SK-N-SH (cell line): ENCODE data around the gene METTL15. TPM values are rescaled to one million over a fixed set of nuclear protein-coding genes. Genes with fewer than 3 reads are reported as not detected.
A peak's percentile ranks its signal among the peaks of the same experiment; 100 is the strongest.

Experiments
- CTCF ChIA-PET: fragments of 300-600, 350-600 bp; formaldehyde crosslinking; extraction: SDS; loops from one replicate; lab custom pipeline; 2021; lab: Yijun Ruan, JAX
- POLR2A ChIA-PET: fragments of 350-600 bp; sonication (Branson Sonifier 250); formaldehyde crosslinking; extraction: SDS; loops from one replicate; lab custom pipeline; 2020; ENCODE audit warnings: antibody characterized with exemption, inconsistent platforms; lab: Yijun Ruan, JAX
- DNase-seq: peaks from one replicate; pipeline ENCODE4 v3.0.0; 2012
- H2AFZ ChIP-seq: fragments of 200-600 bp; sonication (generic); 2 replicates; pipeline ENCODE4 v1.8.1; 2016; ENCODE audit warnings: antibody characterized with exemption, mild to moderate bottlenecking, low read depth
- H3F3A ChIP-seq: fragments of 200-600 bp; sonication (generic); replicated peaks from 2 replicates; pipeline ENCODE3; 2016; ENCODE audit warnings: antibody characterized with exemption, mild to moderate bottlenecking; ENCODE audit not compliant: insufficient read depth
- H3K27ac ChIP-seq, 2 experiments: fragments of 200-500 bp in 1 of 2; fragments of 200-600 bp in 1 of 2; sonication (Bioruptor generic) in 1 of 2; sonication (generic), shearing (Covaris generic) in 1 of 2; 2 replicates each; pipeline versions ENCODE4 v1.5.1 to v1.6.1; 2014 to 2016; ENCODE audit warnings: low read depth in 2 of 2, inconsistent platforms in 1 of 2, low read length in 1 of 2, mild to moderate bottlenecking in 1 of 2, mixed read lengths in 1 of 2
- H3K27me3 ChIP-seq: fragments of 200-600 bp; sonication (generic), shearing (Covaris generic); 2 replicates; pipeline ENCODE4 v1.6.1; 2016; ENCODE audit warnings: mixed run types; ENCODE audit not compliant: insufficient read depth
- H3K36me3 ChIP-seq, 2 experiments: fragments of 200-500 bp in 1 of 2; fragments of 200-600 bp in 1 of 2; sonication (Bioruptor generic) in 1 of 2; sonication (generic) in 1 of 2; replicated peaks in 1 of 2; 2 replicates each; pipeline versions ENCODE3 to v1.5.1; 2014 to 2016; ENCODE audit warnings: low read length in 1 of 2, mild to moderate bottlenecking in 1 of 2; ENCODE audit not compliant: insufficient read depth in 2 of 2, control insufficient read depth in 1 of 2
- H3K4me1 ChIP-seq, 2 experiments: fragments of 200-500 bp in 1 of 2; fragments of 200-600 bp in 1 of 2; sonication (Bioruptor generic) in 1 of 2; sonication (generic), shearing (Covaris generic) in 1 of 2; 2 replicates each; pipeline versions ENCODE4 v1.5.1 to v1.6.1; 2014 to 2016; ENCODE audit warnings: low read depth in 1 of 2, low read length in 1 of 2, mixed run types in 1 of 2; ENCODE audit not compliant: insufficient read depth in 2 of 2, control insufficient read depth in 1 of 2
- H3K4me2 ChIP-seq: fragments of 200-600 bp; sonication (generic), shearing (Covaris generic); 2 replicates; pipeline ENCODE4 v1.6.1; 2017; ENCODE audit warnings: mixed run types
- H3K4me3 ChIP-seq, 2 experiments: fragments of 200-500 bp in 1 of 2; fragments of 200-600 bp in 1 of 2; sonication (Bioruptor generic) in 1 of 2; sonication (generic), shearing (Covaris generic) in 1 of 2; 2 replicates each; pipeline versions ENCODE4 v1.5.1 to v1.8.1; 2014 to 2016; ENCODE audit warnings: low read depth in 2 of 2, inconsistent platforms in 1 of 2, low read length in 1 of 2, mild to moderate bottlenecking in 1 of 2, mixed read lengths in 1 of 2, moderate library complexity in 1 of 2
- H3K79me2 ChIP-seq: fragments of 200-600 bp; sonication (generic); 2 replicates; pipeline ENCODE4 v1.8.1; 2017; ENCODE audit warnings: mild to moderate bottlenecking; ENCODE audit not compliant: insufficient read depth
- H3K9ac ChIP-seq: fragments of 200-600 bp; sonication (generic); 2 replicates; pipeline ENCODE4 v1.6.1; 2017; ENCODE audit warnings: mixed run types
- H3K9me2 ChIP-seq: fragments of 200-600 bp; sonication (generic); 2 replicates; pipeline ENCODE4 v1.6.1; 2017; ENCODE audit warnings: mixed run types
- H3K9me3 ChIP-seq: fragments of 200-600 bp; sonication (generic); 2 replicates; pipeline ENCODE4 v1.6.1; 2017; ENCODE audit warnings: mixed run types, mild to moderate bottlenecking, moderate library complexity
- H4K20me1 ChIP-seq: fragments of 200-600 bp; sonication (generic); 2 replicates; pipeline ENCODE4 v1.6.1; 2017; ENCODE audit warnings: mild to moderate bottlenecking, mixed run types; ENCODE audit not compliant: insufficient read depth
- ELF1 ChIP-seq: IDR thresholded peaks from 2 replicates; pipeline ENCODE4 v1.4.0; 2012
- EP300 ChIP-seq, 2 experiments: IDR thresholded peaks; 2 replicates each; pipeline versions ENCODE4 v1.4.0 to v1.6.1; 2012; ENCODE audit warnings: borderline replicate concordance in 1 of 2, low read depth in 1 of 2, low read length in 1 of 2
- FOSL2 ChIP-seq: IDR thresholded peaks from 2 replicates; pipeline ENCODE4 v1.4.0; 2012; ENCODE audit warnings: low read depth, mild to moderate bottlenecking, moderate library complexity, borderline replicate concordance
- FOXJ3 ChIP-seq: sonication (generic); formaldehyde crosslinking; IDR thresholded peaks from 2 replicates; pipeline ENCODE4 v1.5.1; 2020; ENCODE audit warnings: mild to moderate bottlenecking, missing genetic modification reagents
- FOXM1 ChIP-seq: IDR thresholded peaks from 2 replicates; pipeline ENCODE4 v1.4.0; 2012; ENCODE audit warnings: low read depth, mild to moderate bottlenecking
- GATA2 ChIP-seq: sonication (generic); formaldehyde crosslinking; IDR thresholded peaks from 2 replicates; pipeline ENCODE4 v1.5.0; 2020; ENCODE audit warnings: mild to moderate bottlenecking, missing genetic modification reagents
- MEF2A ChIP-seq: IDR thresholded peaks from 2 replicates; pipeline ENCODE4 v1.4.0; 2012; ENCODE audit warnings: low read depth, borderline replicate concordance
- MXI1 ChIP-seq: IDR thresholded peaks from 2 replicates; pipeline ENCODE4 v1.6.1; 2012; ENCODE audit warnings: mild to moderate bottlenecking, low read depth, low read length, improper control_type of control experiment
- NFIC ChIP-seq: IDR thresholded peaks from 2 replicates; pipeline ENCODE4 v1.4.0; 2012; ENCODE audit warnings: borderline replicate concordance
- NRF1 ChIP-seq: IDR thresholded peaks from 2 replicates; pipeline ENCODE4 v1.6.1; 2012; ENCODE audit warnings: low read depth, mild to moderate bottlenecking, low read length
- PBX3 ChIP-seq: IDR thresholded peaks from 2 replicates; pipeline ENCODE4; 2012
- RAD21 ChIP-seq: IDR thresholded peaks from 2 replicates; pipeline ENCODE4 v1.6.1; 2012; ENCODE audit warnings: mild to moderate bottlenecking, low read length
- RXRA ChIP-seq: IDR thresholded peaks from 2 replicates; pipeline ENCODE4 v1.4.0; 2012; ENCODE audit warnings: low read depth, mild to moderate bottlenecking, borderline replicate concordance
- SMC3 ChIP-seq: IDR thresholded peaks from 2 replicates; pipeline ENCODE4 v1.6.1; 2012; ENCODE audit warnings: low read depth, low read length, improper control_type of control experiment
- TAF1 ChIP-seq: IDR thresholded peaks from 2 replicates; pipeline ENCODE4 v1.6.1; 2012; ENCODE audit warnings: low read depth, mild to moderate bottlenecking, low read length, moderate library complexity, borderline replicate concordance
- TCF12 ChIP-seq: IDR thresholded peaks from 2 replicates; pipeline ENCODE4 v1.4.0; 2012
- TEAD4 ChIP-seq: IDR thresholded peaks from 2 replicates; pipeline ENCODE4 v1.4.0; 2012; ENCODE audit warnings: mild to moderate bottlenecking, borderline replicate concordance; ENCODE audit not compliant: insufficient read depth
- USF1 ChIP-seq: IDR thresholded peaks from 2 replicates; pipeline ENCODE4 v1.4.0; 2012; ENCODE audit warnings: low read depth, borderline replicate concordance
- YY1 ChIP-seq: IDR thresholded peaks from 2 replicates; pipeline ENCODE4 v1.4.0; 2012; ENCODE audit warnings: low read depth, mild to moderate bottlenecking
- ZBTB33 ChIP-seq: IDR thresholded peaks from 2 replicates; pipeline ENCODE4 v1.4.0; 2012; ENCODE audit warnings: low read depth, borderline replicate concordance
- WGBS: methylation state at CpG from one replicate; pipeline ENCODE4 v1.1.6; 2017; ENCODE audit warnings: low lambda C conversion rate; 5-methylcytosine and 5-hydroxymethylcytosine counted together
- polyA plus RNA-seq, 3 experiments: library from polyadenylated mRNA; depleted of rRNA; stranded (reverse); fragments of >200 nt; gene quantifications; 2 replicates each; pipeline ENCODE4 v1.2.3, GENCODE V29; 2012
- TF ChIP-seq, protein P1 (sequence below): fragments of 150-350 bp; IDR thresholded peaks from 2 replicates; pipeline ENCODE4 v1.6.1; 2017; ENCODE audit warnings: antibody characterized with exemption, low read length, low read depth, borderline replicate concordance
- TF ChIP-seq, protein P2 (sequence below): IDR thresholded peaks from 2 replicates; pipeline ENCODE4 v1.6.1; 2012; ENCODE audit warnings: mild to moderate bottlenecking, low read depth, low read length, moderate library complexity
- TF ChIP-seq, protein P3 (sequence below): fragments of 150-350 bp; IDR thresholded peaks from 2 replicates; pipeline ENCODE4 v1.6.1; 2016; ENCODE audit warnings: mild to moderate bottlenecking, low read depth, low read length

Gene METTL15
- polyA plus RNA-seq, 1 of the 3 experiments (the other 2 are of a cell fraction): 4.7 TPM

DNA sequence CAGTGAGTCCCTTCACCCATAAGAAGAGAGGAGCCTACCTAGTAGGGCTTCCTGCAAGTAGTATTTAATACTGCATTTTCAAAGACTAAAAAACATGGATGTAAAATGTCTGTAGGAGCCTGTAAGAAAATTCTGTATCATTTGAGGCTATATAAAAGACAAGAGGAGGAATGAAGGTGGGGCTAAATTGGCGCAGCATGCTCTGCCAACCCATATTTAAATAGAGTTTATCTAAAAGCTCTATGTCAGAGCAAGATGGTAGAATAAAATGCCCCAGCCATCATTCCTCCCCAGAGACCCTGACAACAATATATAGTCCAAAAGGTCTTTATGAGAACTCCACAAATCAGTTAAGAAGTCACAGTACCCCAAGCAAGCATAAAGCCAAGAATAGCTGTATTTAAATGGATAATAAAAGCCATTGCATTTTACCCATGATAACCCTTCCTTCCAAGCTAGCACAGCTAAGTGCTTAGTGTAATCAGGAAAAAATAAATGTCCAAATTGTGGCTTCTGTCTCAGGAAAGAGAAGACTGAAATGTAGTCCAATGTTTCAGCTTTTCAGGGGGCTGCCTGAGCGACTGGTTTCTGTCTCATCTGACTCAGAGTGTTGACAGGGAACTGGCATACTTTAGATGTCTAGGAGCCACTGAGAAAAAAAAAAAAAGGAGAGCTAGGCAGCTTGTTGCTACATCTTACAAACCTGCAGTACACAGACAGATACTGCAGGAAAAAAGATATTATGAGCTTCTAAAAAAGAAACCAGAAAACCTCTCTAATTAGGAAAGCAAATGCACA is 258.6 kb downstream of the METTL15 start:
- no peaks in the 10 kb centered on the region for H3K79me2 ChIP-seq
- H3F3A ChIP-seq: no peaks in the 10 kb centered on the region
- H3K9me3 ChIP-seq: peaks cover 11% of the 10 kb centered on the region; the same call in 1 of the 2 replicates
- H4K20me1 ChIP-seq: no peaks in the 10 kb centered on the region
- WGBS: 63% methylated on average over 2 of the region's 2 CpGs
- no peak for DNase-seq
- no peaks in the 10 kb centered on the region for H3K27me3 ChIP-seq
- no peak overlapping the region for H3K4me3 ChIP-seq
- H3K27ac ChIP-seq: no peak overlapping the region
- POLR2A ChIA-PET: no interaction called here
- no peak overlapping the region for H3K9ac ChIP-seq
- H2AFZ ChIP-seq: no peak overlapping the region
- CTCF ChIA-PET: interaction anchor here (0.6 kb wide), 1 partner anchor 381 kb away, joined by 3 read pairs; no protein-coding TSS in a partner anchor
- H3K4me1 ChIP-seq: no peaks in the 10 kb centered on the region
- H3K9me2 ChIP-seq: no peaks in the 10 kb centered on the region
- peaks cover 0 to 3% of the 10 kb centered on the region in 2 experiments for H3K36me3 ChIP-seq
- H3K4me2 ChIP-seq: no peak overlapping the region
- TF ChIP-seq NFIC (peak; percentile 64), MXI1 (no peak), GATA2 (CRISPR knock-in tag) (no peak), ZBTB33 (no peak), TCF12 (peak; percentile 95), TAF1 (no peak), RAD21 (no peak), FOSL2 (peak; percentile 41; the same call in 1 of the 2 replicates), SMC3 (no peak), USF1 (no peak), ELF1 (no peak), TEAD4 (no peak), NRF1 (no peak), EP300 (IDR thresholded peaks at IDR 0.05; ENCODE audit: borderline replicate concordance in 1 of 2, low read depth in 1 of 2, low read length in 1 of 2) (peak in 1 of 2 experiments; percentile 42; a peak in 1 of 4 replicates), FOXM1 (no peak), MEF2A (no peak), YY1 (no peak), FOXJ3 (CRISPR knock-in tag) (no peak), RXRA (no peak), PBX3 (peak; percentile 87)
- TF ChIP-seq, protein P1, sequence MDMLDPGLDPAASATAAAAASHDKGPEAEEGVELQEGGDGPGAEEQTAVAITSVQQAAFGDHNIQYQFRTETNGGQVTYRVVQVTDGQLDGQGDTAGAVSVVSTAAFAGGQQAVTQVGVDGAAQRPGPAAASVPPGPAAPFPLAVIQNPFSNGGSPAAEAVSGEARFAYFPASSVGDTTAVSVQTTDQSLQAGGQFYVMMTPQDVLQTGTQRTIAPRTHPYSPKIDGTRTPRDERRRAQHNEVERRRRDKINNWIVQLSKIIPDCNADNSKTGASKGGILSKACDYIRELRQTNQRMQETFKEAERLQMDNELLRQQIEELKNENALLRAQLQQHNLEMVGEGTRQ: no peak
- TF ChIP-seq, protein P2, sequence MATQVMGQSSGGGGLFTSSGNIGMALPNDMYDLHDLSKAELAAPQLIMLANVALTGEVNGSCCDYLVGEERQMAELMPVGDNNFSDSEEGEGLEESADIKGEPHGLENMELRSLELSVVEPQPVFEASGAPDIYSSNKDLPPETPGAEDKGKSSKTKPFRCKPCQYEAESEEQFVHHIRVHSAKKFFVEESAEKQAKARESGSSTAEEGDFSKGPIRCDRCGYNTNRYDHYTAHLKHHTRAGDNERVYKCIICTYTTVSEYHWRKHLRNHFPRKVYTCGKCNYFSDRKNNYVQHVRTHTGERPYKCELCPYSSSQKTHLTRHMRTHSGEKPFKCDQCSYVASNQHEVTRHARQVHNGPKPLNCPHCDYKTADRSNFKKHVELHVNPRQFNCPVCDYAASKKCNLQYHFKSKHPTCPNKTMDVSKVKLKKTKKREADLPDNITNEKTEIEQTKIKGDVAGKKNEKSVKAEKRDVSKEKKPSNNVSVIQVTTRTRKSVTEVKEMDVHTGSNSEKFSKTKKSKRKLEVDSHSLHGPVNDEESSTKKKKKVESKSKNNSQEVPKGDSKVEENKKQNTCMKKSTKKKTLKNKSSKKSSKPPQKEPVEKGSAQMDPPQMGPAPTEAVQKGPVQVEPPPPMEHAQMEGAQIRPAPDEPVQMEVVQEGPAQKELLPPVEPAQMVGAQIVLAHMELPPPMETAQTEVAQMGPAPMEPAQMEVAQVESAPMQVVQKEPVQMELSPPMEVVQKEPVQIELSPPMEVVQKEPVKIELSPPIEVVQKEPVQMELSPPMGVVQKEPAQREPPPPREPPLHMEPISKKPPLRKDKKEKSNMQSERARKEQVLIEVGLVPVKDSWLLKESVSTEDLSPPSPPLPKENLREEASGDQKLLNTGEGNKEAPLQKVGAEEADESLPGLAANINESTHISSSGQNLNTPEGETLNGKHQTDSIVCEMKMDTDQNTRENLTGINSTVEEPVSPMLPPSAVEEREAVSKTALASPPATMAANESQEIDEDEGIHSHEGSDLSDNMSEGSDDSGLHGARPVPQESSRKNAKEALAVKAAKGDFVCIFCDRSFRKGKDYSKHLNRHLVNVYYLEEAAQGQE: no peak
- TF ChIP-seq, protein P3, sequence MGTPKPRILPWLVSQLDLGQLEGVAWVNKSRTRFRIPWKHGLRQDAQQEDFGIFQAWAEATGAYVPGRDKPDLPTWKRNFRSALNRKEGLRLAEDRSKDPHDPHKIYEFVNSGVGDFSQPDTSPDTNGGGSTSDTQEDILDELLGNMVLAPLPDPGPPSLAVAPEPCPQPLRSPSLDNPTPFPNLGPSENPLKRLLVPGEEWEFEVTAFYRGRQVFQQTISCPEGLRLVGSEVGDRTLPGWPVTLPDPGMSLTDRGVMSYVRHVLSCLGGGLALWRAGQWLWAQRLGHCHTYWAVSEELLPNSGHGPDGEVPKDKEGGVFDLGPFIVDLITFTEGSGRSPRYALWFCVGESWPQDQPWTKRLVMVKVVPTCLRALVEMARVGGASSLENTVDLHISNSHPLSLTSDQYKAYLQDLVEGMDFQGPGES: no peak
